Progenitor cell of endocrine pancreas (in vitro differentiated cells): ENCODE measurements around the gene PLS3. TPM values are rescaled to one million over a fixed set of nuclear protein-coding genes. Genes with fewer than 3 reads are reported as not detected.
A peak's percentile ranks its signal among the peaks of the same experiment; 100 is the strongest.
"Not testable (repeated sequence)": the region's sequence is repeated elsewhere in the genome, so short reads cannot be mapped to it uniquely, and the experiment has no call there.

Experiments
- DNase-seq: peaks from one replicate; pipeline ENCODE4 v3.0.0; 2021; ENCODE audit warnings: low spot score; ENCODE audit not compliant: unreplicated experiment
- H3K27ac Mint-ChIP-seq: 2 replicates; pipeline ENCODE4 v1.8.0; 2021; ENCODE audit warnings: mild to moderate bottlenecking, moderate library complexity, mixed read lengths
- H3K27me3 Mint-ChIP-seq: 2 replicates; pipeline ENCODE4 v1.8.0; 2021; ENCODE audit warnings: mixed read lengths
- H3K36me3 Mint-ChIP-seq: 2 replicates; pipeline ENCODE4 v1.8.0; 2022; ENCODE audit warnings: mixed read lengths; ENCODE audit not compliant: insufficient read depth
- H3K4me1 Mint-ChIP-seq: 2 replicates; pipeline ENCODE4 v1.8.0; 2021; ENCODE audit warnings: low read depth, mixed read lengths
- H3K4me3 Mint-ChIP-seq: 2 replicates; pipeline ENCODE4 v1.8.0; 2021; ENCODE audit warnings: low read depth, mild to moderate bottlenecking, moderate library complexity, mixed read lengths
- H3K9me3 Mint-ChIP-seq: 2 replicates; pipeline ENCODE4 v1.8.0; 2021; ENCODE audit warnings: low read depth, mixed read lengths
- CTCF ChIP-seq: fragments of 200-600 bp; sonication (generic); IDR thresholded peaks from one replicate; pipeline ENCODE4 v1.5.0; 2021; ENCODE audit warnings: antibody characterized with exemption, mild to moderate bottlenecking; ENCODE audit not compliant: unreplicated experiment
- total RNA-seq: library from RNA; stranded (reverse); gene quantifications from 2 replicates; pipeline ENCODE4 v1.2.1, GENCODE V29; 2021

PLS3 gene
- total RNA-seq, 1 donor from 2014 or later: 98.7 TPM

DNA sequence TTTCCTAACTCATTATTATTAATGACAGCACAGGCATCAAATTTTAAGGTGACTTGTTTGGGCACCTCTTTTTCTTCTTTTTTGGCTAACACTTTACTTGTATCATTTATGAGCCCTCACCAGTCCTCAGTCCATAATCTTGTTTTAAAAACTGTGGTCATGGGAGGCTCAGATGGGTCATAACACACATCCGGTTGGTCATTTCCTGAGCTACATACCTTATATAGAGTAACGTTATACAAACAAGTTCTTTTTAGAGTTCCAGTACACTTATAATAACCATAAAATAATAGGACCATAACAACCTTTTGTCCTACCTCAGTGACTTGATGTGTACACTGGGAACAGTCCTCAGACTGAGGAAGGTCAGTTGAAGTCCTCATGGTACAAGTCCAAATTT, 21.1 kb upstream of the PLS3 start:
- Mint-ChIP-seq H3K9me3 (peaks cover 8% of the 10 kb centered on the region), H3K4me3 (no peak overlapping the region), H3K4me1 (no peaks in the 10 kb centered on the region), H3K27me3 (no peaks in the 10 kb centered on the region), H3K27ac (no peak overlapping the region), H3K36me3 (peaks cover 2% of the 10 kb centered on the region)
- DNase-seq: no peak
- no peak for TF ChIP-seq CTCF

GRCh38 chrX:115541045-115541444, 19.9 kb upstream of the PLS3 start:
- H3K4me3 Mint-ChIP-seq, H3K27me3 Mint-ChIP-seq, DNase-seq, H3K27ac Mint-ChIP-seq, H3K4me1 Mint-ChIP-seq, H3K36me3 Mint-ChIP-seq, H3K9me3 Mint-ChIP-seq: not testable (repeated sequence)

DNA sequence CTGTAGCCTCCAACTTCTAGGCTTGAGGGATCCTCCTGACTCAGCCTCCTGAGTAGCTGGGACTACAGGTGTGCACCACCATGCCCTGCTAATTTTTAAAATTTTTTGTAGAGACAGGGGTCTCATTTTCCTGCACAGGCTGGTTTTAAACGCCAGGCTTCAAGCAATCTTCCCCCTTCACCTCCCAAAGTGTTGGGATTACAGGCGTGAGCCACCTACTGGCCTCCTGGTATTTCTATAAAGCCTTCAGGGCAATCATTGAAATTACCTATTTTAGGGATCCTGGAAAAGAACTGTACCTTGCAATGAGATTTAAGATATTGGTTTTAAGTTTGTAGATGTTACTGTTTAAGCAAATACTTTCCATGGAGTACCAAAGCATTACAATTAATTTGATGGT, 13.5 kb upstream of the PLS3 start:
- peaks cover 2% of the 10 kb centered on the region for H3K36me3 Mint-ChIP-seq
- no peak overlapping the region for H3K27ac Mint-ChIP-seq
- peaks cover 8% of the 10 kb centered on the region for H3K4me1 Mint-ChIP-seq
- peaks cover 8% of the 10 kb centered on the region for H3K9me3 Mint-ChIP-seq
- no peak overlapping the region for H3K4me3 Mint-ChIP-seq
- peak; percentile 41 for TF ChIP-seq CTCF
- no peaks in the 10 kb centered on the region for H3K27me3 Mint-ChIP-seq
- DNase-seq: no peak

GRCh38 chrX:115549008-115549407, 12.0 kb upstream of the PLS3 start:
- DNase-seq: no peak
- no peaks in the 10 kb centered on the region for H3K27me3 Mint-ChIP-seq
- TF ChIP-seq CTCF: no peak
- no peak overlapping the region for H3K4me3 Mint-ChIP-seq
- H3K27ac Mint-ChIP-seq: no peak overlapping the region
- peaks cover 5% of the 10 kb centered on the region for H3K9me3 Mint-ChIP-seq
- peaks cover 8% of the 10 kb centered on the region for H3K4me1 Mint-ChIP-seq
- H3K36me3 Mint-ChIP-seq: peaks cover 2% of the 10 kb centered on the region

GRCh38 chrX:115553171-115553570, 7.8 kb upstream of the PLS3 start:
- no peak for TF ChIP-seq CTCF
- Mint-ChIP-seq H3K27ac (no peak overlapping the region), H3K36me3 (no peaks in the 10 kb centered on the region), H3K9me3 (no peaks in the 10 kb centered on the region), H3K27me3 (no peaks in the 10 kb centered on the region), H3K4me1 (peaks cover 9% of the 10 kb centered on the region), H3K4me3 (no peak overlapping the region)
- no peak for DNase-seq

- Mint-ChIP-seq H3K9me3 (no peaks in the 10 kb centered on the region), H3K4me3 (peak overlapping the region; percentile 97), H3K4me1 (peaks cover 21% of the 10 kb centered on the region)
These were observed 1.3 kb upstream of the PLS3 start for GRCh38 chrX:115559672-115560071.

More at GRCh38 chrX:115559672-115560071, 1.3 kb upstream of the PLS3 start:
- no peaks in the 10 kb centered on the region for H3K27me3 Mint-ChIP-seq
- no peak for TF ChIP-seq CTCF
- H3K36me3 Mint-ChIP-seq: no peaks in the 10 kb centered on the region
- H3K27ac Mint-ChIP-seq: no peak overlapping the region
- DNase-seq: no peak
